ENCODE data around the gene SERPINB3.

Gene SERPINB3

GRCh38 chr18:63684718-63685117 lies 23.0 kb upstream of the SERPINB3 start:
- Histone ChIP-seq H3K4me2 (ENCODE audit: low read length) (no peak overlapping the region), H2AFZ (no peak overlapping the region), H3K4me1 (no peaks in the 10 kb centered on the region), H3K79me2 (no peaks in the 10 kb centered on the region), H3K27me3 (ENCODE audit: control insufficient read depth, insufficient read depth, low read length) (no peaks in the 10 kb centered on the region), H3K27ac (no peak overlapping the region), H3K4me3 (ENCODE audit: low read depth, low read length) (no peak overlapping the region), H3K36me3 (ENCODE audit: control insufficient read depth, insufficient read depth, low read length) (no peaks in the 10 kb centered on the region), H3K9me3 (ENCODE audit: control insufficient read depth, low read length) (no peaks in the 10 kb centered on the region), H3K9ac (no peak overlapping the region)
- no peak for TF ChIP-seq CTCF (IDR thresholded peaks at IDR 0.05)

- no peak overlapping the region for H3K9ac ChIP-seq
- H2AFZ ChIP-seq = no peak overlapping the region
- H3K4me1 ChIP-seq = no peaks in the 10 kb centered on the region
- TF ChIP-seq CTCF (IDR thresholded peaks at IDR 0.05) = no peak
- no peaks in the 10 kb centered on the region for H3K36me3 ChIP-seq (ENCODE audit: control insufficient read depth, insufficient read depth, low read length)
- no peaks in the 10 kb centered on the region for H3K79me2 ChIP-seq
- no peak overlapping the region for H3K27ac ChIP-seq
- H3K4me2 ChIP-seq (ENCODE audit: low read length) = no peak overlapping the region
- no peak overlapping the region for H3K4me3 ChIP-seq (ENCODE audit: low read depth, low read length)
- no peaks in the 10 kb centered on the region for H3K9me3 ChIP-seq (ENCODE audit: control insufficient read depth, low read length)
- no peaks in the 10 kb centered on the region for H3K27me3 ChIP-seq (ENCODE audit: control insufficient read depth, insufficient read depth, low read length)
Measured at GRCh38 chr18:63683890-63684289, 22.2 kb upstream of the SERPINB3 start.

GRCh38 chr18:63683152-63683551 lies 21.5 kb upstream of the SERPINB3 start:
- no peaks in the 10 kb centered on the region for H3K36me3 ChIP-seq (ENCODE audit: control insufficient read depth, insufficient read depth, low read length)
- no peak overlapping the region for H3K9ac ChIP-seq
- H3K27me3 ChIP-seq (ENCODE audit: control insufficient read depth, insufficient read depth, low read length) = no peaks in the 10 kb centered on the region
- H3K4me1 ChIP-seq = no peaks in the 10 kb centered on the region
- H2AFZ ChIP-seq = no peak overlapping the region
- no peak overlapping the region for H3K27ac ChIP-seq
- no peak overlapping the region for H3K4me3 ChIP-seq (ENCODE audit: low read depth, low read length)
- no peak overlapping the region for H3K4me2 ChIP-seq (ENCODE audit: low read length)
- H3K9me3 ChIP-seq (ENCODE audit: control insufficient read depth, low read length) = no peaks in the 10 kb centered on the region
- no peak for TF ChIP-seq CTCF (IDR thresholded peaks at IDR 0.05)
- H3K79me2 ChIP-seq = no peaks in the 10 kb centered on the region

GRCh38 chr18:63681449-63682340 lies 20.0 kb upstream of the SERPINB3 start:
- Histone ChIP-seq H3K9ac (no peak overlapping the region), H3K4me2 (ENCODE audit: low read length) (no peak overlapping the region), H3K79me2 (no peaks in the 10 kb centered on the region), H3K27me3 (ENCODE audit: control insufficient read depth, insufficient read depth, low read length) (no peaks in the 10 kb centered on the region), H3K9me3 (ENCODE audit: control insufficient read depth, low read length) (no peaks in the 10 kb centered on the region), H3K4me1 (no peaks in the 10 kb centered on the region), H3K4me3 (ENCODE audit: low read depth, low read length) (no peak overlapping the region), H3K36me3 (ENCODE audit: control insufficient read depth, insufficient read depth, low read length) (no peaks in the 10 kb centered on the region), H2AFZ (no peak overlapping the region), H3K27ac (no peak overlapping the region)
- TF ChIP-seq CTCF (IDR thresholded peaks at IDR 0.05) = no peak
